Astrocyte (in vitro differentiated cells and primary cell): ENCODE results near the gene PCED1B.

Source experiments
- EZH2 ChIP-seq: IDR thresholded peaks from 2 replicates; pipeline ENCODE4 v1.6.1; 2012; ENCODE audit warnings: mild to moderate bottlenecking, low read length, inconsistent platforms; ENCODE audit not compliant: insufficient read depth
- TF ChIP-seq, protein P1 (sequence below): IDR thresholded peaks from 2 replicates; pipeline ENCODE4 v1.5.1; 2011; ENCODE audit warnings: low read depth, mild to moderate bottlenecking, inconsistent platforms, low read length, moderate library complexity; ENCODE audit not compliant: insufficient read depth

DNA sequence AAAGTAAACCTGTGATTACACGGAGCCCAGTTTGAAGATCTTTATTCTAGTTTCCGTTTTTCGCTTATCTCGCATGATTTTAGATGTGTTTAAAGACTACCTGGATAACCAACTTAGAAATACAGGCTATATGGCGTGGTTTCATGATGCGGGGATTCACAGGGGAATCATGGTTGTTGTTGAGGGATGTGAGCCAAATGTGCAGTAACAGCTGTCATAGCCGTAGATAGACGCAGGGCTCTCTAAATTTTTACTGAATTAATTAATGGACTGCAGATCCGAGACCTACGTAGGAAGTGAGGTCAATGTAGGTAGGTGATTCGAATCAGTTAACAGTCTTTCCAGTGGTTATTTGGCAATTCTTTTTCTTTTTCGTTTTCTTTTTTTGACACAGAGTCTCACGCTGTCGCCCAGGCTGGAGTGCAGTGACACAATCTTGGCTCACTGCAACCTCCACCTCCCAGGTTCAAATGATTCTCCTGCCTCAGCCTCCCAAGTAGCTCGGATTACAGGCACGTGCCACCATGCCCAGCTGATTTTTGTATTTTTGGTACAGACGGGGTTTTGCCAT lies 145.2 kb downstream of the PCED1B start:
- TF ChIP-seq, protein P1, sequence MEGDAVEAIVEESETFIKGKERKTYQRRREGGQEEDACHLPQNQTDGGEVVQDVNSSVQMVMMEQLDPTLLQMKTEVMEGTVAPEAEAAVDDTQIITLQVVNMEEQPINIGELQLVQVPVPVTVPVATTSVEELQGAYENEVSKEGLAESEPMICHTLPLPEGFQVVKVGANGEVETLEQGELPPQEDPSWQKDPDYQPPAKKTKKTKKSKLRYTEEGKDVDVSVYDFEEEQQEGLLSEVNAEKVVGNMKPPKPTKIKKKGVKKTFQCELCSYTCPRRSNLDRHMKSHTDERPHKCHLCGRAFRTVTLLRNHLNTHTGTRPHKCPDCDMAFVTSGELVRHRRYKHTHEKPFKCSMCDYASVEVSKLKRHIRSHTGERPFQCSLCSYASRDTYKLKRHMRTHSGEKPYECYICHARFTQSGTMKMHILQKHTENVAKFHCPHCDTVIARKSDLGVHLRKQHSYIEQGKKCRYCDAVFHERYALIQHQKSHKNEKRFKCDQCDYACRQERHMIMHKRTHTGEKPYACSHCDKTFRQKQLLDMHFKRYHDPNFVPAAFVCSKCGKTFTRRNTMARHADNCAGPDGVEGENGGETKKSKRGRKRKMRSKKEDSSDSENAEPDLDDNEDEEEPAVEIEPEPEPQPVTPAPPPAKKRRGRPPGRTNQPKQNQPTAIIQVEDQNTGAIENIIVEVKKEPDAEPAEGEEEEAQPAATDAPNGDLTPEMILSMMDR: no peak
- no peak for TF ChIP-seq EZH2
